ENCODE results near the gene WASHC4. TPM values are rescaled to one million over a fixed set of nuclear protein-coding genes. Genes with fewer than 3 reads are reported as not detected.

Gene WASHC4
- polyA plus RNA-seq, 2 of the 4 experiments (the other 2 are of a cell fraction): 26.5 to 67.6 TPM

DNA sequence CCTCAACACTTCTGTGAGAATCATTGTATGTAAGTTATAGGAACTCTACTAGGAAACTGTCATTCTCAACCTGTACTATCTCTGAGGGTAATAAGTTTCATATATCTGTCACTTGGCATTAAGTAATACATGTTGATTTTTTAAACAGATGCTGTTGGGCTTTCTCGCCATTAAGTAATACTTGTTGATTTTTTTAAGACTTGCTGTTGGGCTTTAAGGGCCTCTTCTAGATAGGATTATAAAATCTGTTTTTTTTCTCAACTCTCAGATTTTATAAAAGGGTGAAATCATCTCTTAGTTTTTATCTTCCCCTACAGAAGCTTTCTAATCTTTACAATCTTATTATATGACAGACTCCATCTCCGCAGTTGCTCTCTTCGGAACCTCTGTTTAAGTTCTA lies 5.6 kb downstream of the WASHC4 start:
- 92% methylated on average over 3 of the region's 3 CpGs for WGBS (ENCODE audit: missing lambda C conversion rate)
- no peak for DNase-seq (ENCODE audit: low read depth in 1 of 2, low spot score in 1 of 2)

DNA sequence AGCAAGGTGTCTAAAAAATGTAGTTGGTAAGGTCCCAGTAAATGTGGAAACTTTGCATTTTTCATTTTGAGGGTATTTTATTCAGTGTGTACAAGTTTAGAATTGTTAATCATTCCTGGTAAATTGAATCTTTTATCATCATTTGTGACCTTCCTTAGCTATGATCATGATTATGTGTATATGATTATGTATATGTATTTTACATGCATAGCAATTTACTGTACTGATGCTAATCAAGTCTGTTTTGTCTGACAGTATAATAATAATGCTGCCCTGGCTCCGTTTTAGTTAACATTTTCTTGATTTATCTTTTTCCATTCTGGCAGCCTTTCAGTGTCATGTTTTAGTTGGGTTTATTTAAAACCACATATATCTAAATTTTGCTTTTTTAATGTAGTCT lies 9.4 kb downstream of the WASHC4 start:
- CTCF ChIA-PET: no interaction called here
- POLR2A ChIA-PET: no interaction called here
- WGBS (ENCODE audit: missing lambda C conversion rate): 88% methylated on average over 1 of the region's 1 CpG
- TF ChIP-seq KDM5A (IDR thresholded peaks at IDR 0.05) (no peak), FOXS1 (CRISPR knock-in tag; IDR thresholded peaks at IDR 0.05) (no peak), CHD4 (IDR thresholded peaks at IDR 0.05; ENCODE audit: borderline replicate concordance) (no peak), ZC3H11A (IDR thresholded peaks at IDR 0.05) (no peak), EP300 (IDR thresholded peaks at IDR 0.05) (no peak), RARB (CRISPR knock-in tag; IDR thresholded peaks at IDR 0.05) (no peak), HOXB5 (CRISPR knock-in tag; IDR thresholded peaks at IDR 0.05) (no peak), JUN (IDR thresholded peaks at IDR 0.05) (no peak), PHF8 (IDR thresholded peaks at IDR 0.05; ENCODE audit: borderline replicate concordance, low read depth) (no peak), POLR2A (IDR thresholded peaks at IDR 0.05; ENCODE audit: low read length) (no peak), RFX5 (IDR thresholded peaks at IDR 0.05) (no peak), MAFK (IDR thresholded peaks at IDR 0.05; ENCODE audit: partially characterized antibody) (no peak), NPAS2 (CRISPR knock-in tag; IDR thresholded peaks at IDR 0.05; ENCODE audit: borderline replicate concordance) (no peak), CBX2 (IDR thresholded peaks at IDR 0.05; ENCODE audit: borderline replicate concordance, low read depth) (no peak), POLR2AphosphoS2 (conservative IDR thresholded peaks at IDR 0.05; ENCODE audit: low read length) (no peak)
- TF ChIP-seq, protein P1, sequence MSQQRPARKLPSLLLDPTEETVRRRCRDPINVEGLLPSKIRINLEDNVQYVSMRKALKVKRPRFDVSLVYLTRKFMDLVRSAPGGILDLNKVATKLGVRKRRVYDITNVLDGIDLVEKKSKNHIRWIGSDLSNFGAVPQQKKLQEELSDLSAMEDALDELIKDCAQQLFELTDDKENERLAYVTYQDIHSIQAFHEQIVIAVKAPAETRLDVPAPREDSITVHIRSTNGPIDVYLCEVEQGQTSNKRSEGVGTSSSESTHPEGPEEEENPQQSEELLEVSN (IDR thresholded peaks at IDR 0.05; ENCODE audit: borderline replicate concordance, low read depth): no peak

More for the DNA sequence above, 5.6 kb downstream of the WASHC4 start:
- ChIA-PET POLR2A (no interaction called here), CTCF (no interaction called here)
- no peak for FAIRE-seq
- H3K4me2 ChIP-seq: no peak overlapping the region
- no peaks in the 10 kb centered on the region for H3K9me3 ChIP-seq
- TF ChIP-seq, protein P2, sequence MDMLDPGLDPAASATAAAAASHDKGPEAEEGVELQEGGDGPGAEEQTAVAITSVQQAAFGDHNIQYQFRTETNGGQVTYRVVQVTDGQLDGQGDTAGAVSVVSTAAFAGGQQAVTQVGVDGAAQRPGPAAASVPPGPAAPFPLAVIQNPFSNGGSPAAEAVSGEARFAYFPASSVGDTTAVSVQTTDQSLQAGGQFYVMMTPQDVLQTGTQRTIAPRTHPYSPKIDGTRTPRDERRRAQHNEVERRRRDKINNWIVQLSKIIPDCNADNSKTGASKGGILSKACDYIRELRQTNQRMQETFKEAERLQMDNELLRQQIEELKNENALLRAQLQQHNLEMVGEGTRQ (IDR thresholded peaks at IDR 0.05): no peak
- TF ChIP-seq FOSB (CRISPR knock-in tag; IDR thresholded peaks at IDR 0.05) (no peak), FOSL2 (IDR thresholded peaks at IDR 0.05) (no peak), FOSL2 (CRISPR knock-in tag; IDR thresholded peaks at IDR 0.05) (no peak), TP53 (CRISPR knock-in tag; IDR thresholded peaks at IDR 0.05) (no peak), CEBPB (IDR thresholded peaks at IDR 0.05) (no peak), ESRRA (IDR thresholded peaks at IDR 0.05; ENCODE audit: borderline replicate concordance, low read length) (no peak), NFE2L2 (conservative IDR thresholded peaks at IDR 0.05; ENCODE audit: low read length) (no peak), TFCP2L1 (CRISPR knock-in tag; IDR thresholded peaks at IDR 0.05) (no peak), BHLHE40 (IDR thresholded peaks at IDR 0.05; ENCODE audit: low read depth, low read length) (no peak), ZSCAN20 (CRISPR knock-in tag; IDR thresholded peaks at IDR 0.05) (no peak), JUNB (IDR thresholded peaks at IDR 0.05) (no peak), NPAS2 (CRISPR knock-in tag; IDR thresholded peaks at IDR 0.05; ENCODE audit: borderline replicate concordance) (no peak), SMC3 (IDR thresholded peaks at IDR 0.05) (no peak), PHF8 (IDR thresholded peaks at IDR 0.05; ENCODE audit: borderline replicate concordance, low read depth) (no peak)
- TF ChIP-seq, protein P3, sequence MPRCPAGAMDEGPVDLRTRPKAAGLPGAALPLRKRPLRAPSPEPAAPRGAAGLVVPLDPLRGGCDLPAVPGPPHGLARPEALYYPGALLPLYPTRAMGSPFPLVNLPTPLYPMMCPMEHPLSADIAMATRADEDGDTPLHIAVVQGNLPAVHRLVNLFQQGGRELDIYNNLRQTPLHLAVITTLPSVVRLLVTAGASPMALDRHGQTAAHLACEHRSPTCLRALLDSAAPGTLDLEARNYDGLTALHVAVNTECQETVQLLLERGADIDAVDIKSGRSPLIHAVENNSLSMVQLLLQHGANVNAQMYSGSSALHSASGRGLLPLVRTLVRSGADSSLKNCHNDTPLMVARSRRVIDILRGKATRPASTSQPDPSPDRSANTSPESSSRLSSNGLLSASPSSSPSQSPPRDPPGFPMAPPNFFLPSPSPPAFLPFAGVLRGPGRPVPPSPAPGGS (IDR thresholded peaks at IDR 0.05): no peak
- TF ChIP-seq, protein P4, sequence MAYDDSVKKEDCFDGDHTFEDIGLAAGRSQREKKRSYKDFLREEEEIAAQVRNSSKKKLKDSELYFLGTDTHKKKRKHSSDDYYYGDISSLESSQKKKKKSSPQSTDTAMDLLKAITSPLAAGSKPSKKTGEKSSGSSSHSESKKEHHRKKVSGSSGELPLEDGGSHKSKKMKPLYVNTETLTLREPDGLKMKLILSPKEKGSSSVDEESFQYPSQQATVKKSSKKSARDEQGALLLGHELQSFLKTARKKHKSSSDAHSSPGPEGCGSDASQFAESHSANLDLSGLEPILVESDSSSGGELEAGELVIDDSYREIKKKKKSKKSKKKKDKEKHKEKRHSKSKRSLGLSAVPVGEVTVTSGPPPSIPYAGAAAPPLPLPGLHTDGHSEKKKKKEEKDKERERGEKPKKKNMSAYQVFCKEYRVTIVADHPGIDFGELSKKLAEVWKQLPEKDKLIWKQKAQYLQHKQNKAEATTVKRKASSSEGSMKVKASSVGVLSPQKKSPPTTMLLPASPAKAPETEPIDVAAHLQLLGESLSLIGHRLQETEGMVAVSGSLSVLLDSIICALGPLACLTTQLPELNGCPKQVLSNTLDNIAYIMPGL (CRISPR knock-in tag; IDR thresholded peaks at IDR 0.05; ENCODE audit: borderline replicate concordance): no peak
- TF ChIP-seq, protein P1 (IDR thresholded peaks at IDR 0.05; ENCODE audit: borderline replicate concordance, low read depth): no peak
- TF ChIP-seq, protein P5, sequence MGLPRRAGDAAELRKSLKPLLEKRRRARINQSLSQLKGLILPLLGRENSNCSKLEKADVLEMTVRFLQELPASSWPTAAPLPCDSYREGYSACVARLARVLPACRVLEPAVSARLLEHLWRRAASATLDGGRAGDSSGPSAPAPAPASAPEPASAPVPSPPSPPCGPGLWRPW (IDR thresholded peaks at IDR 0.05): no peak
- TF ChIP-seq, protein P6, sequence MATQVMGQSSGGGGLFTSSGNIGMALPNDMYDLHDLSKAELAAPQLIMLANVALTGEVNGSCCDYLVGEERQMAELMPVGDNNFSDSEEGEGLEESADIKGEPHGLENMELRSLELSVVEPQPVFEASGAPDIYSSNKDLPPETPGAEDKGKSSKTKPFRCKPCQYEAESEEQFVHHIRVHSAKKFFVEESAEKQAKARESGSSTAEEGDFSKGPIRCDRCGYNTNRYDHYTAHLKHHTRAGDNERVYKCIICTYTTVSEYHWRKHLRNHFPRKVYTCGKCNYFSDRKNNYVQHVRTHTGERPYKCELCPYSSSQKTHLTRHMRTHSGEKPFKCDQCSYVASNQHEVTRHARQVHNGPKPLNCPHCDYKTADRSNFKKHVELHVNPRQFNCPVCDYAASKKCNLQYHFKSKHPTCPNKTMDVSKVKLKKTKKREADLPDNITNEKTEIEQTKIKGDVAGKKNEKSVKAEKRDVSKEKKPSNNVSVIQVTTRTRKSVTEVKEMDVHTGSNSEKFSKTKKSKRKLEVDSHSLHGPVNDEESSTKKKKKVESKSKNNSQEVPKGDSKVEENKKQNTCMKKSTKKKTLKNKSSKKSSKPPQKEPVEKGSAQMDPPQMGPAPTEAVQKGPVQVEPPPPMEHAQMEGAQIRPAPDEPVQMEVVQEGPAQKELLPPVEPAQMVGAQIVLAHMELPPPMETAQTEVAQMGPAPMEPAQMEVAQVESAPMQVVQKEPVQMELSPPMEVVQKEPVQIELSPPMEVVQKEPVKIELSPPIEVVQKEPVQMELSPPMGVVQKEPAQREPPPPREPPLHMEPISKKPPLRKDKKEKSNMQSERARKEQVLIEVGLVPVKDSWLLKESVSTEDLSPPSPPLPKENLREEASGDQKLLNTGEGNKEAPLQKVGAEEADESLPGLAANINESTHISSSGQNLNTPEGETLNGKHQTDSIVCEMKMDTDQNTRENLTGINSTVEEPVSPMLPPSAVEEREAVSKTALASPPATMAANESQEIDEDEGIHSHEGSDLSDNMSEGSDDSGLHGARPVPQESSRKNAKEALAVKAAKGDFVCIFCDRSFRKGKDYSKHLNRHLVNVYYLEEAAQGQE (IDR thresholded peaks at IDR 0.05): no peak
- ATAC-seq: no peak
- H3K4me3 ChIP-seq: no peak overlapping the region
- H3K4me1 ChIP-seq: peaks cover 18% of the 10 kb centered on the region; the same call in 2 of the 3 replicates
- H3K27ac ChIP-seq: no peak overlapping the region

More for the DNA sequence above, 9.4 kb downstream of the WASHC4 start:
- no peak overlapping the region for H3K4me2 ChIP-seq
- no peaks in the 10 kb centered on the region for H3K9me3 ChIP-seq
- no peak overlapping the region for H3K27ac ChIP-seq
- no peak overlapping the region for H3K4me3 ChIP-seq
- H3K4me1 ChIP-seq: peaks cover 15% of the 10 kb centered on the region
- FAIRE-seq (no peak), DNase-seq (ENCODE audit: low read depth in 1 of 2, low spot score in 1 of 2) (no peak), ATAC-seq (no peak)
